ENCODE data around the gene PRICKLE4.

Gene PRICKLE4

GRCh38 chr6:41767112-41767833 is 13.3 kb upstream of the PRICKLE4 start (continued):
- peak; percentile 74 for TF ChIP-seq ZBTB8A (tag by site-specific recombination; IDR thresholded peaks at IDR 0.05)
- TF ChIP-seq, protein P1, sequence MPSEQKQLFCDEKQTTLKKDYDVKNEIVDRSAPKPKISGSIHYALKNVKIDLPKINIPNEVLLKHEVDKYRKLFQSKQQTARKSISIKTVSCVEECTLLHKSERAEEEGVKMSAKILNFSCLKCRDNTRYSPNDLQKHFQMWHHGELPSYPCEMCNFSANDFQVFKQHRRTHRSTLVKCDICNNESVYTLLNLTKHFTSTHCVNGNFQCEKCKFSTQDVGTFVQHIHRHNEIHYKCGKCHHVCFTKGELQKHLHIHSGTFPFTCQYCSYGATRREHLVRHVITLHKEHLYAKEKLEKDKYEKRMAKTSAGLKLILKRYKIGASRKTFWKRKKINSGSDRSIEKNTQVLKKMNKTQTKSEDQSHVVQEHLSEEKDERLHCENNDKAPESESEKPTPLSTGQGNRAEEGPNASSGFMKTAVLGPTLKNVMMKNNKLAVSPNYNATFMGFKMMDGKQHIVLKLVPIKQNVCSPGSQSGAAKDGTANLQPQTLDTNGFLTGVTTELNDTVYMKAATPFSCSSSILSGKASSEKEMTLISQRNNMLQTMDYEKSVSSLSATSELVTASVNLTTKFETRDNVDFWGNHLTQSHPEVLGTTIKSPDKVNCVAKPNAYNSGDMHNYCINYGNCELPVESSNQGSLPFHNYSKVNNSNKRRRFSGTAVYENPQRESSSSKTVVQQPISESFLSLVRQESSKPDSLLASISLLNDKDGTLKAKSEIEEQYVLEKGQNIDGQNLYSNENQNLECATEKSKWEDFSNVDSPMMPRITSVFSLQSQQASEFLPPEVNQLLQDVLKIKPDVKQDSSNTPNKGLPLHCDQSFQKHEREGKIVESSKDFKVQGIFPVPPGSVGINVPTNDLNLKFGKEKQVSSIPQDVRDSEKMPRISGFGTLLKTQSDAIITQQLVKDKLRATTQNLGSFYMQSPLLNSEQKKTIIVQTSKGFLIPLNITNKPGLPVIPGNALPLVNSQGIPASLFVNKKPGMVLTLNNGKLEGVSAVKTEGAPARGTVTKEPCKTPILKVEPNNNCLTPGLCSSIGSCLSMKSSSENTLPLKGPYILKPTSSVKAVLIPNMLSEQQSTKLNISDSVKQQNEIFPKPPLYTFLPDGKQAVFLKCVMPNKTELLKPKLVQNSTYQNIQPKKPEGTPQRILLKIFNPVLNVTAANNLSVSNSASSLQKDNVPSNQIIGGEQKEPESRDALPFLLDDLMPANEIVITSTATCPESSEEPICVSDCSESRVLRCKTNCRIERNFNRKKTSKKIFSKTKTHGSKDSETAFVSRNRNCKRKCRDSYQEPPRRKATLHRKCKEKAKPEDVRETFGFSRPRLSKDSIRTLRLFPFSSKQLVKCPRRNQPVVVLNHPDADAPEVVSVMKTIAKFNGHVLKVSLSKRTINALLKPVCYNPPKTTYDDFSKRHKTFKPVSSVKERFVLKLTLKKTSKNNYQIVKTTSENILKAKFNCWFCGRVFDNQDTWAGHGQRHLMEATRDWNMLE (tag by site-specific recombination; conservative IDR thresholded peaks at IDR 0.05; ENCODE audit: low read depth), result peak; percentile 48; the same call in 1 of the 2 replicates
- TF ChIP-seq ZSCAN30 (tag by site-specific recombination; IDR thresholded peaks at IDR 0.05), result peak; percentile 89
- no peak for TF ChIP-seq ZNF221 (tag by site-specific recombination; IDR thresholded peaks at IDR 0.05; ENCODE audit: borderline replicate concordance)
- TF ChIP-seq AEBP2 (tag by site-specific recombination; IDR thresholded peaks at IDR 0.05; ENCODE audit: borderline replicate concordance), result no peak
- peak; percentile 84 for TF ChIP-seq ZNF580 (tag by site-specific recombination; IDR thresholded peaks at IDR 0.05)
- TF ChIP-seq ZNF2 (tag by site-specific recombination; IDR thresholded peaks at IDR 0.05), result peak; percentile 84
- TF ChIP-seq ZNF677 (tag by site-specific recombination; IDR thresholded peaks at IDR 0.05), result no peak
- TF ChIP-seq, protein P2, sequence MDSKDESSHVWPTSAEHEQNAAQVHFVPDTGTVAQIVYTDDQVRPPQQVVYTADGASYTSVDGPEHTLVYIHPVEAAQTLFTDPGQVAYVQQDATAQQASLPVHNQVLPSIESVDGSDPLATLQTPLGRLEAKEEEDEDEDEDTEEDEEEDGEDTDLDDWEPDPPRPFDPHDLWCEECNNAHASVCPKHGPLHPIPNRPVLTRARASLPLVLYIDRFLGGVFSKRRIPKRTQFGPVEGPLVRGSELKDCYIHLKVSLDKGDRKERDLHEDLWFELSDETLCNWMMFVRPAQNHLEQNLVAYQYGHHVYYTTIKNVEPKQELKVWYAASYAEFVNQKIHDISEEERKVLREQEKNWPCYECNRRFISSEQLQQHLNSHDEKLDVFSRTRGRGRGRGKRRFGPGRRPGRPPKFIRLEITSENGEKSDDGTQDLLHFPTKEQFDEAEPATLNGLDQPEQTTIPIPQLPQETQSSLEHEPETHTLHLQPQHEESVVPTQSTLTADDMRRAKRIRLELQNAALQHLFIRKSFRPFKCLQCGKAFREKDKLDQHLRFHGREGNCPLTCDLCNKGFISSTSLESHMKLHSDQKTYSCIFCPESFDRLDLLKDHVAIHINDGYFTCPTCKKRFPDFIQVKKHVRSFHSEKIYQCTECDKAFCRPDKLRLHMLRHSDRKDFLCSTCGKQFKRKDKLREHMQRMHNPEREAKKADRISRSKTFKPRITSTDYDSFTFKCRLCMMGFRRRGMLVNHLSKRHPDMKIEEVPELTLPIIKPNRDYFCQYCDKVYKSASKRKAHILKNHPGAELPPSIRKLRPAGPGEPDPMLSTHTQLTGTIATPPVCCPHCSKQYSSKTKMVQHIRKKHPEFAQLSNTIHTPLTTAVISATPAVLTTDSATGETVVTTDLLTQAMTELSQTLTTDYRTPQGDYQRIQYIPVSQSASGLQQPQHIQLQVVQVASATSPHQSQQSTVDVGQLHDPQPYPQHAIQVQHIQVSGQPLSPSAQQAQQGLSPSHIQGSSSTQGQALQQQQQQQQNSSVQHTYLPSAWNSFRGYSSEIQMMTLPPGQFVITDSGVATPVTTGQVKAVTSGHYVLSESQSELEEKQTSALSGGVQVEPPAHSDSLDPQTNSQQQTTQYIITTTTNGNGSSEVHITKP (tag by site-specific recombination; IDR thresholded peaks at IDR 0.05), result peak; percentile 77
- TF ChIP-seq ZSCAN23 (tag by site-specific recombination; IDR thresholded peaks at IDR 0.05), result peak; percentile 81; the same call in 1 of the 2 replicates
- TF ChIP-seq ZNF24 (tag by site-specific recombination; IDR thresholded peaks at IDR 0.05), result peak; percentile 93
- peak; percentile 83 for TF ChIP-seq ZNF341 (tag by site-specific recombination; IDR thresholded peaks at IDR 0.05; ENCODE audit: low read depth)
- TF ChIP-seq WT1 (tag by site-specific recombination; IDR thresholded peaks at IDR 0.05), result peak; percentile 88
- TF ChIP-seq, protein P3, sequence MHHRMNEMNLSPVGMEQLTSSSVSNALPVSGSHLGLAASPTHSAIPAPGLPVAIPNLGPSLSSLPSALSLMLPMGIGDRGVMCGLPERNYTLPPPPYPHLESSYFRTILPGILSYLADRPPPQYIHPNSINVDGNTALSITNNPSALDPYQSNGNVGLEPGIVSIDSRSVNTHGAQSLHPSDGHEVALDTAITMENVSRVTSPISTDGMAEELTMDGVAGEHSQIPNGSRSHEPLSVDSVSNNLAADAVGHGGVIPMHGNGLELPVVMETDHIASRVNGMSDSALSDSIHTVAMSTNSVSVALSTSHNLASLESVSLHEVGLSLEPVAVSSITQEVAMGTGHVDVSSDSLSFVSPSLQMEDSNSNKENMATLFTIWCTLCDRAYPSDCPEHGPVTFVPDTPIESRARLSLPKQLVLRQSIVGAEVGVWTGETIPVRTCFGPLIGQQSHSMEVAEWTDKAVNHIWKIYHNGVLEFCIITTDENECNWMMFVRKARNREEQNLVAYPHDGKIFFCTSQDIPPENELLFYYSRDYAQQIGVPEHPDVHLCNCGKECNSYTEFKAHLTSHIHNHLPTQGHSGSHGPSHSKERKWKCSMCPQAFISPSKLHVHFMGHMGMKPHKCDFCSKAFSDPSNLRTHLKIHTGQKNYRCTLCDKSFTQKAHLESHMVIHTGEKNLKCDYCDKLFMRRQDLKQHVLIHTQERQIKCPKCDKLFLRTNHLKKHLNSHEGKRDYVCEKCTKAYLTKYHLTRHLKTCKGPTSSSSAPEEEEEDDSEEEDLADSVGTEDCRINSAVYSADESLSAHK (tag by site-specific recombination; IDR thresholded peaks at IDR 0.05), result peak; percentile 94
- no peak for TF ChIP-seq ZNF175 (tag by site-specific recombination; IDR thresholded peaks at IDR 0.05)
- no peak for TF ChIP-seq ZNF23 (tag by site-specific recombination; IDR thresholded peaks at IDR 0.05; ENCODE audit: borderline replicate concordance)
- TF ChIP-seq ZNF488 (tag by site-specific recombination; IDR thresholded peaks at IDR 0.05), result peak; percentile 85; the same call in 1 of the 2 replicates
- peak; percentile 91 for TF ChIP-seq FEZF1 (tag by site-specific recombination; IDR thresholded peaks at IDR 0.05)
- TF ChIP-seq ZNF830 (tag by site-specific recombination; IDR thresholded peaks at IDR 0.05; ENCODE audit: low read depth), result no peak
- TF ChIP-seq BCL11B (tag by site-specific recombination; IDR thresholded peaks at IDR 0.05; ENCODE audit: low read depth), result 0 out of 2 replicates have a peak, but pooled peaks have one; percentile 28
- TF ChIP-seq, protein P4, sequence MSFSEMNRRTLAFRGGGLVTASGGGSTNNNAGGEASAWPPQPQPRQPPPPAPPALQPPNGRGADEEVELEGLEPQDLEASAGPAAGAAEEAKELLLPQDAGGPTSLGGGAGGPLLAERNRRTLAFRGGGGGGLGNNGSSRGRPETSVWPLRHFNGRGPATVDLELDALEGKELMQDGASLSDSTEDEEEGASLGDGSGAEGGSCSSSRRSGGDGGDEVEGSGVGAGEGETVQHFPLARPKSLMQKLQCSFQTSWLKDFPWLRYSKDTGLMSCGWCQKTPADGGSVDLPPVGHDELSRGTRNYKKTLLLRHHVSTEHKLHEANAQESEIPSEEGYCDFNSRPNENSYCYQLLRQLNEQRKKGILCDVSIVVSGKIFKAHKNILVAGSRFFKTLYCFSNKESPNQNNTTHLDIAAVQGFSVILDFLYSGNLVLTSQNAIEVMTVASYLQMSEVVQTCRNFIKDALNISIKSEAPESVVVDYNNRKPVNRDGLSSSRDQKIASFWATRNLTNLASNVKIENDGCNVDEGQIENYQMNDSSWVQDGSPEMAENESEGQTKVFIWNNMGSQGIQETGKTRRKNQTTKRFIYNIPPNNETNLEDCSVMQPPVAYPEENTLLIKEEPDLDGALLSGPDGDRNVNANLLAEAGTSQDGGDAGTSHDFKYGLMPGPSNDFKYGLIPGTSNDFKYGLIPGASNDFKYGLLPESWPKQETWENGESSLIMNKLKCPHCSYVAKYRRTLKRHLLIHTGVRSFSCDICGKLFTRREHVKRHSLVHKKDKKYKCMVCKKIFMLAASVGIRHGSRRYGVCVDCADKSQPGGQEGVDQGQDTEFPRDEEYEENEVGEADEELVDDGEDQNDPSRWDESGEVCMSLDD (tag by site-specific recombination; IDR thresholded peaks at IDR 0.05), result no peak
- no peak for TF ChIP-seq HOXA7 (CRISPR knock-in tag; IDR thresholded peaks at IDR 0.05; ENCODE audit: borderline replicate concordance)
